Mammary epithelial cell (primary cell): Measurements from ENCODE around the gene C16orf87.

Source experiments
- EZH2 ChIP-seq: IDR thresholded peaks from 2 replicates; pipeline ENCODE4 v1.6.1; 2012; ENCODE audit warnings: low read length, inconsistent platforms, borderline replicate concordance
- TF ChIP-seq, protein P1 (sequence below), 2 donors: IDR thresholded peaks in 1 of 2; conservative IDR thresholded peaks in 1 of 2; 2 replicates each; pipeline ENCODE4 v1.5.1; 2011 to 2012; ENCODE audit warnings: inconsistent platforms in 2 of 2, low read length in 2 of 2, mild to moderate bottlenecking in 2 of 2, control low read depth in 1 of 2, low read depth in 1 of 2; ENCODE audit not compliant: insufficient read depth in 1 of 2; ENCODE audit errors: extremely low read depth in 1 of 2

DNA sequence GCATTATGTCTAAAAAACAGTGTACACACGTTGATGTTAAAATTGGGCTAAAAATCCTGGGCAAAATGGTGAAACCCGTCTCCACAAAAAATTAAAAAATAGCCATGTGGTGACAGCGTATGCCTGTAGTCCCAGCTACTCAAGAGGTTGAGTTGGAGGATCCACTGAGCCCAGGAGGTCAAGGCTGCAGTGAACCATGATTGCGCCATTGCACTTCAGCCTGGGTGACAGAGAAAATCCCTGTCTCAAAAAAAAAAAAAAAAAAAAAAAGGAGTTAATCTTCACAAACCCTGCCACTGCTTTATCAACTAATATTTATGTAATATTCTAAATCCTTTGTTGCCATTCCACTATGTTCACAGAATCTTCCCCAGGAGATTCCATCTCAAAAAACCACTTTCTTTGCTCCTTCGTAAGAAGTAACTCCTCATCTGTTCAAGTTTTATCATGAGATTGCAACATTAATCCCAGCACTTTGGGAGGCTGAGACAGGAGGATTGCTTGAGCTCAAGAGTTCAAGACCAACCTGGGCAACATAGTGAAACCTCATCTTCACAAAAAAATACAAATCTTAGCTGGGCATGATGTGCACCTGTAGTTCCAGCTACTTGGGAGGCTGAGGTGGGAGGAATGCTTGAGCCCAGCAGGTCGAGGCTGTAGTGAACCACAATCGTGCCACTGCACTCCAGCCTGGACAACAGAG is 1.9 kb upstream of the C16orf87 start:
- TF ChIP-seq, protein P1, sequence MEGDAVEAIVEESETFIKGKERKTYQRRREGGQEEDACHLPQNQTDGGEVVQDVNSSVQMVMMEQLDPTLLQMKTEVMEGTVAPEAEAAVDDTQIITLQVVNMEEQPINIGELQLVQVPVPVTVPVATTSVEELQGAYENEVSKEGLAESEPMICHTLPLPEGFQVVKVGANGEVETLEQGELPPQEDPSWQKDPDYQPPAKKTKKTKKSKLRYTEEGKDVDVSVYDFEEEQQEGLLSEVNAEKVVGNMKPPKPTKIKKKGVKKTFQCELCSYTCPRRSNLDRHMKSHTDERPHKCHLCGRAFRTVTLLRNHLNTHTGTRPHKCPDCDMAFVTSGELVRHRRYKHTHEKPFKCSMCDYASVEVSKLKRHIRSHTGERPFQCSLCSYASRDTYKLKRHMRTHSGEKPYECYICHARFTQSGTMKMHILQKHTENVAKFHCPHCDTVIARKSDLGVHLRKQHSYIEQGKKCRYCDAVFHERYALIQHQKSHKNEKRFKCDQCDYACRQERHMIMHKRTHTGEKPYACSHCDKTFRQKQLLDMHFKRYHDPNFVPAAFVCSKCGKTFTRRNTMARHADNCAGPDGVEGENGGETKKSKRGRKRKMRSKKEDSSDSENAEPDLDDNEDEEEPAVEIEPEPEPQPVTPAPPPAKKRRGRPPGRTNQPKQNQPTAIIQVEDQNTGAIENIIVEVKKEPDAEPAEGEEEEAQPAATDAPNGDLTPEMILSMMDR (conservative IDR thresholded peaks at IDR 0.05 in 1 of 2, IDR thresholded peaks at IDR 0.05 in 1 of 2; ENCODE audit: extremely low read depth in 1 of 2, insufficient read depth in 1 of 2, low read depth in 1 of 2, low read length in 2 of 2), result no peak
- TF ChIP-seq EZH2, result no peak
